ENCODE results near the gene CEP135.

GRCh38 chr4:55980725-55981124 lies 32.0 kb downstream of the CEP135 start:
- no peak for TF ChIP-seq EZH2phosphoT487 (IDR thresholded peaks at IDR 0.05; ENCODE audit: borderline replicate concordance, low read depth, low read length)
- TF ChIP-seq CTCF (conservative IDR thresholded peaks at IDR 0.05; ENCODE audit: low read length): no peak

Data from OCI-LY7 (cell line).